ENCODE measurements around the gene SLC25A34. TPM values are rescaled to one million over a fixed set of nuclear protein-coding genes. Genes with fewer than 3 reads are reported as not detected.

The SLC25A34 gene
- total RNA-seq, 4 donors from 2014 or later: 7.8 to 17.2 (median 13.8) TPM

DNA sequence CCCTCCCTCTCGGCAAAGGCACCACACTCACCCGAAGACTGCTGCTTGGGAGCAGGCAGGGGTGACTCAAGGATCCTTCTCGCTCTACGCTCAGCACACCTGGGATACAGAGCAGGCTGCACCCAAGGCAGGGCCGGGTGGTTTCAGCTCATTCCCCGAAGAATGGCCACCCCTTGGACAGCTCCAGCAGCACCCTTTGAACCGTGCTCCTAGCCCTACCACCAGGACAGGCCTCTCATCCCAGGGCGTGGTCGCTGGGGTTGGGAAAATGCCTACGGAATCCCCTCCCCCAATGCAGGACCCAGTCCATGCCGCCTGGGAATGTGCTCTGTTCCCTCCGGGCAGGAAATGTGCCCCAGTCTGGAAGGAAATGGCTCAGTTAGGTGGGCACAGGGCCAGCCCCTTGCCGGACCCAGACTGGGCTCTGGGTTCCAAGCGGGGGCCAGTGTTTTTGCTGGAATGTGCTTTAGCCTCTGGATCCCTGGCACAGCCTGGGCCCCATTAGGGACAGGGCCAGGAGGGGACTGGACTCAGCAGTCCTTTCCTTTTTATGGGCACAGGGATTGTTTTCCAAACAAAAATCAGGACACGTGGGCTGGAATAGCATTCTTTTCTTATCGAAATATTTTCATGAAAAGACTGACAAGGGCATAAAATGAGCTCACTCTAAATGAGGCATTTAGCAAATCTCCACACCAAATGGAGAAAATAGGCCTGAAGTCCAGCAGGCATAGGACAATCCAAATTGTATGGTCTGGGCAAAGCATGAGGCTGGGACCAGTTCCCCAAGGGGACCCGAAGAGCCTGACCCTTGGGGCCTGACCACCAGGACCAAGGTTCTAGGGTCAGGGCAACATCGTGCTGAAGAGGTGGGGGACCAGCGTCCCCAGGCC is 13.6 kb downstream of the SLC25A34 start:
- H3K27ac ChIP-seq: no peak overlapping the region
- in situ Hi-C loops (cut with MboI; ENCODE audit: low sequenced_read_pairs in 4 of 4) (loop anchor here in 1 of 4 donors (25.0 kb wide), 1 partner anchor 162 kb away; the partner anchor contains the start of gene AGMAT), intact Hi-C loops (cut with DNase I; ENCODE audit: low total_unique reads) (no loop called here)
- no peaks in the 10 kb centered on the region for H3K36me3 ChIP-seq
- ATAC-seq (no peak), DNase-seq (no peak)
- H3K9me3 ChIP-seq: no peaks in the 10 kb centered on the region
- TF ChIP-seq POLR2A (IDR thresholded peaks at IDR 0.05) (no peak), CTCF (IDR thresholded peaks at IDR 0.05 in 4 of 5, conservative IDR thresholded peaks at IDR 0.05 in 1 of 5) (no peak)
- H3K4me1 ChIP-seq: no peaks in the 10 kb centered on the region
- H3K27me3 ChIP-seq: no peaks in the 10 kb centered on the region
- no peak overlapping the region for H3K4me3 ChIP-seq

DNA sequence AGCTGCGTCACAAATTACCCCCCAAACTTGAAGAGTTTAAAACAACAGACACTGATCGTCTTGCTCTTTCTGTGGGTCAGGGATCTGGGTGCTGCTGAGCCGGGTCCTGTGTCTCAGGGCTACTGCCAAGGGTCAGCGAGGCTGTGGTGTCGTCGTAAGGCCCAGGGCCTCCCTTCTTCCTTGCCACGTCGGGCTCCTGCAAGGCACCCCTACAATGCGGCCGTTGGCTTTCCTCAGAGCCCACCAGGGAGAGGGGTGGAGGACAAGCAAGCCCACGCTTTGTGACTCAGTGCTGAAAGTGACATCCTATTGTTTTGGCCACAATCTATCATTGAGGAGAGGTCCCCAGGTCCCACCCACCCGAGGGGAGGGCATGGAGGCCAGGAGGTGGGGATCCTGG is 14.9 kb downstream of the SLC25A34 start:
- no peak overlapping the region for H3K27ac ChIP-seq
- H3K36me3 ChIP-seq: no peaks in the 10 kb centered on the region
- no peak for TF ChIP-seq CTCF (IDR thresholded peaks at IDR 0.05 in 4 of 5, conservative IDR thresholded peaks at IDR 0.05 in 1 of 5)
- no peak for TF ChIP-seq POLR2A (IDR thresholded peaks at IDR 0.05)
- intact Hi-C loops (cut with DNase I; ENCODE audit: low total_unique reads) (no loop called here), in situ Hi-C loops (cut with MboI; ENCODE audit: low sequenced_read_pairs in 4 of 4) (no loop called here)
- no peaks in the 10 kb centered on the region for H3K9me3 ChIP-seq
- no peak overlapping the region for H3K4me3 ChIP-seq
- no peaks in the 10 kb centered on the region for H3K4me1 ChIP-seq
- ATAC-seq (no peak), DNase-seq (no peak)
- no peaks in the 10 kb centered on the region for H3K27me3 ChIP-seq

DNA sequence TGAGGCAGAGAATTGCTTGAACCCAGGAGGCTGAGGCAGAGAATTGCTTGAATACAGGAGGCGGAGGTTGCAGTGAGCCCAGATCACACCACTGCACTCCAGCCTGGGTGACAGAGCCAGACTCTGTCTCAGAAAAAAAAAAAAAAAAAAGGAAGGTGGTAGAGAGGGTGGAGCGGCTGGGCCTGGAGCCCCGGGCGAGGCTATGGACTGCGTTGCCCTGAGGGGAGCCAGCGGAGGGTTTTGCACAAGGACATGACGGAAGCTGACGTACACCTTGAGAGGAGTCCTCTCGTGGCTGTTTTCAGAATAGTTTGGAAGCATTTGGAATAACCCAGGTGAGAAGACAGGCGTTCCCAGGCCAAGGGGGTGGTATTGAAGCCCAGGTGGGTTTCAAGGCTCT is 15.7 kb downstream of the SLC25A34 start:
- intact Hi-C loops (cut with DNase I; ENCODE audit: low total_unique reads) (no loop called here), in situ Hi-C loops (cut with MboI; ENCODE audit: low sequenced_read_pairs in 4 of 4) (no loop called here)
- ATAC-seq (no peak), DNase-seq (no peak)
- TF ChIP-seq POLR2A (IDR thresholded peaks at IDR 0.05) (no peak), CTCF (IDR thresholded peaks at IDR 0.05 in 4 of 5, conservative IDR thresholded peaks at IDR 0.05 in 1 of 5) (no peak)
- H3K27me3 ChIP-seq: no peaks in the 10 kb centered on the region
- H3K9me3 ChIP-seq: no peaks in the 10 kb centered on the region
- no peak overlapping the region for H3K27ac ChIP-seq
- no peak overlapping the region for H3K4me3 ChIP-seq
- H3K36me3 ChIP-seq: no peaks in the 10 kb centered on the region
- H3K4me1 ChIP-seq: no peaks in the 10 kb centered on the region

DNA sequence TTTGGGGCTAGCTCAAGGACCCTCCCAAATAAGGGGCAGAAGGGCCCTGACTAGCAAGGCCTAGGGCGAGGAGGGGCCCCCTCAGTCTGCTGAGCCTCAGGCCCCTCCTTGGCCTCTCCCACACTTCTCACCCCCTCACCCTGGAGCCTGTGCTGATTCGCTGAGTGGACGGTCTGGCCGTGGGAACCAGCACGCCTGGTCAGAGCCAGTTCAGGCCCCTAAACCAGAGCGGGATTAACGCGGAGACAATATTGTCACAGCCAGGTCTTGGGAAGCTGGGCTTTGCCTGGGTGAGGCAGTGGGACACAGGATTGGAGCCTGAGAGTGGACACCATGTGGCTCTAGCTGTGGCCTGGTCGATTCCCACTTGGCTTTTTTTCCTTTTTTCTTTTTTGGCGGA is 17.7 kb downstream of the SLC25A34 start:
- in situ Hi-C loops (cut with MboI; ENCODE audit: low sequenced_read_pairs in 4 of 4) (no loop called here), intact Hi-C loops (cut with DNase I; ENCODE audit: low total_unique reads) (no loop called here)
- Histone ChIP-seq H3K4me1 (peaks cover 0 to 6% of the 10 kb centered on the region in 2 donors), H3K27me3 (peaks cover 4 to 12% (median 11%) of the 10 kb centered on the region in 3 donors), H3K4me3 (no peak overlapping the region), H3K9me3 (no peaks in the 10 kb centered on the region), H3K36me3 (no peaks in the 10 kb centered on the region), H3K27ac (no peak overlapping the region)
- ATAC-seq: no peak
- no peak for DNase-seq
- TF ChIP-seq POLR2A (IDR thresholded peaks at IDR 0.05) (no peak), CTCF (IDR thresholded peaks at IDR 0.05 in 4 of 5, conservative IDR thresholded peaks at IDR 0.05 in 1 of 5) (no peak)

All from gastrocnemius medialis (tissue), 4 donors.